Osteoblast (primary cell): ENCODE data around the gene PILRB. TPM values are rescaled to one million over a fixed set of nuclear protein-coding genes. Genes with fewer than 3 reads are reported as not detected.
"Not testable (repeated sequence)": the region's sequence is repeated elsewhere in the genome, so short reads cannot be mapped to it uniquely, and the experiment has no call there.

Source experiments
- DNase-seq: peaks from one replicate; pipeline ENCODE4 v3.0.0; 2011; ENCODE audit warnings: low spot score, mixed read lengths; ENCODE audit not compliant: insufficient read length; ENCODE audit errors: missing footprints
- H2AFZ ChIP-seq: 2 replicates; pipeline ENCODE4 v1.6.0; 2011; ENCODE audit warnings: mild to moderate bottlenecking, low read length
- H3K27ac ChIP-seq: 2 replicates; pipeline ENCODE4 v1.5.1; 2011; ENCODE audit warnings: mild to moderate bottlenecking, low read depth, low read length, moderate library complexity
- H3K27me3 ChIP-seq: 2 replicates; pipeline ENCODE4 v1.6.0; 2012; ENCODE audit warnings: mild to moderate bottlenecking, control low read depth, inconsistent platforms, low read length, moderate library complexity; ENCODE audit not compliant: insufficient read depth
- H3K36me3 ChIP-seq: 2 replicates; pipeline ENCODE4 v1.5.1; 2011; ENCODE audit warnings: mild to moderate bottlenecking, low read length, control low read depth, moderate library complexity; ENCODE audit not compliant: insufficient read depth
- H3K4me1 ChIP-seq: 2 replicates; pipeline ENCODE4 v1.5.1; 2011; ENCODE audit warnings: mild to moderate bottlenecking, low read length, control low read depth, moderate library complexity; ENCODE audit not compliant: insufficient read depth
- H3K4me2 ChIP-seq: 2 replicates; pipeline ENCODE4 v1.6.0; 2011; ENCODE audit warnings: mild to moderate bottlenecking, low read length; ENCODE audit not compliant: insufficient read depth
- H3K4me3 ChIP-seq: fragments of 200-600 bp; sonication (generic); 3 replicates; pipeline ENCODE4 v1.5.1; 2012; ENCODE audit warnings: mild to moderate bottlenecking, low read length, inconsistent platforms; ENCODE audit not compliant: insufficient read depth
- H3K79me2 ChIP-seq: 2 replicates; pipeline ENCODE4 v1.6.0; 2012; ENCODE audit warnings: mild to moderate bottlenecking, low read length, control low read depth, inconsistent platforms; ENCODE audit not compliant: insufficient read depth
- H3K9me3 ChIP-seq: 2 replicates; pipeline ENCODE4 v1.5.1; 2011; ENCODE audit warnings: low read depth, low read length, control low read depth
- H4K20me1 ChIP-seq: 2 replicates; pipeline ENCODE4 v1.6.0; 2012; ENCODE audit warnings: mild to moderate bottlenecking, low read length, control low read depth; ENCODE audit not compliant: insufficient read depth
- CTCF ChIP-seq: IDR thresholded peaks from 2 replicates; pipeline ENCODE4 v1.5.1; 2011; ENCODE audit warnings: mild to moderate bottlenecking, low read depth, low read length, moderate library complexity; ENCODE audit errors: extremely low read depth
- total RNA-seq: library from RNA; depleted of rRNA; stranded (reverse); fragments of >200 nt; gene quantifications from 2 replicates; pipeline ENCODE4 v1.2.3, GENCODE V29; 2012

The PILRB gene
- total RNA-seq, 1 donor, result 14.8 TPM

GRCh38 chr7:100351657-100352058 lies 6.3 kb upstream of the PILRB start:
- DNase-seq, result no peak
- no peak overlapping the region for H3K4me2 ChIP-seq
- H3K36me3 ChIP-seq, result peaks cover 64% of the 10 kb centered on the region
- peaks cover 6% of the 10 kb centered on the region for H4K20me1 ChIP-seq
- no peaks in the 10 kb centered on the region for H3K27me3 ChIP-seq
- peaks cover 3% of the 10 kb centered on the region for H3K79me2 ChIP-seq
- no peak for TF ChIP-seq CTCF
- H3K4me3 ChIP-seq, result no peak overlapping the region
- no peak overlapping the region for H2AFZ ChIP-seq
- H3K9me3 ChIP-seq, result no peaks in the 10 kb centered on the region
- H3K4me1 ChIP-seq, result no peaks in the 10 kb centered on the region
- no peak overlapping the region for H3K27ac ChIP-seq

GRCh38 chr7:100352230-100352781 lies 5.6 kb upstream of the PILRB start:
- not testable (repeated sequence) for H3K4me2 ChIP-seq, H3K79me2 ChIP-seq, H3K27ac ChIP-seq, H3K4me3 ChIP-seq, H4K20me1 ChIP-seq, H3K4me1 ChIP-seq, H3K9me3 ChIP-seq, DNase-seq, H3K27me3 ChIP-seq, H2AFZ ChIP-seq
- peaks cover 58% of the 10 kb centered on the region for H3K36me3 ChIP-seq

GRCh38 chr7:100352984-100353684 lies 4.8 kb upstream of the PILRB start:
- Histone ChIP-seq H3K9me3 (no peaks in the 10 kb centered on the region), H3K36me3 (peaks cover 50% of the 10 kb centered on the region)
- TF ChIP-seq CTCF, result no peak

GRCh38 chr7:100353685-100354330 lies 4.1 kb upstream of the PILRB start:
- H3K4me1 ChIP-seq, result no peaks in the 10 kb centered on the region
- no peak overlapping the region for H3K27ac ChIP-seq
- no peaks in the 10 kb centered on the region for H3K79me2 ChIP-seq
- no peak overlapping the region for H3K4me2 ChIP-seq
- peaks cover 55% of the 10 kb centered on the region for H3K36me3 ChIP-seq
- H3K27me3 ChIP-seq, result no peaks in the 10 kb centered on the region
- DNase-seq, result no peak
- no peak overlapping the region for H2AFZ ChIP-seq
- no peak overlapping the region for H3K4me3 ChIP-seq
- no peak for TF ChIP-seq CTCF
- H4K20me1 ChIP-seq, result peaks cover 6% of the 10 kb centered on the region
- no peaks in the 10 kb centered on the region for H3K9me3 ChIP-seq

More at GRCh38 chr7:100352984-100353684, 4.8 kb upstream of the PILRB start:
- no peaks in the 10 kb centered on the region for H3K27me3 ChIP-seq
- H3K79me2 ChIP-seq, result no peaks in the 10 kb centered on the region
- H3K4me3 ChIP-seq, result no peak overlapping the region
- no peak overlapping the region for H2AFZ ChIP-seq
- H4K20me1 ChIP-seq, result peaks cover 6% of the 10 kb centered on the region
- no peak for DNase-seq
- H3K4me2 ChIP-seq, result no peak overlapping the region
- no peak overlapping the region for H3K27ac ChIP-seq
- H3K4me1 ChIP-seq, result no peaks in the 10 kb centered on the region
